Cardiac fibroblast (primary cell): ENCODE measurements around the gene VAMP7.

Experiments
- DNase-seq, 2 donors: peaks; one replicate each; pipeline versions ENCODE4 v3.0.0 to v3.0.0-alpha.2; 2010; ENCODE audit warnings: low read depth in 2 of 2
- H3K4me3 ChIP-seq, 2 donors: replicated peaks in 1 of 2; 1 replicate in 1 of 2; 2 replicates in 1 of 2; pipeline ENCODE4 v1.5.1; 2011; ENCODE audit warnings: low read depth in 2 of 2, low read length in 2 of 2, mild to moderate bottlenecking in 2 of 2, moderate library complexity in 1 of 2
- TF ChIP-seq, protein P1 (sequence below): IDR thresholded peaks from one replicate; pipeline ENCODE4 v1.5.1; 2011; ENCODE audit warnings: low read depth, mild to moderate bottlenecking, low read length, inconsistent platforms

The VAMP7 gene

DNA sequence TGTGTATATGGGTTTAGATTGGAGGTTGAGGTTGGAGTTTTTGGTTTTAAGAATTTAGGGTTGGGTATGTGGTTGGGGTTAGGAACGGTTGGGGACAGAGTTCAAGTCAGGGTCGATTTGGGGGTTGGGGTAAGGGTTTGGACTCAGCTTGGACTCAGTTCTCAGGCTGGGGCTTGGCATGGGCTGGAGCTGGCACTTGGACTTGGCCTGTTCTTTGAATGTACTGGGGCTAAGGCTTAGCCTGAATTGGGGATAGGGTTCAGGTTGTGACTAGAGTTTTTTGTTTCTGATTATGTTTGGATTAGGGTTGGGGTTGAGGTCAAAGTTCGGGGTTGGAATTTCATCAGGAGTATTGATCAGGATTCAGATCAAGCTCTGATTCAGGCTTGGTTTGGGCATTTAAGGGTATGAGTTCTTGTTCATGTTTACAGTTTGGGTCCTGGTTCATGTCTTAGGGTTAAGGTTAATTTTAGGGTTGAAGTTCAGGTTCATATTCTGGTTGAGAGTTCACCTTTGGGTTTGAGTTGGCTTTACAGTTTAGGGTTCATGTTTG is 70.2 kb downstream of the VAMP7 start:
- no peak for DNase-seq
- H3K4me3 ChIP-seq: no peak overlapping the region
- TF ChIP-seq, protein P1, sequence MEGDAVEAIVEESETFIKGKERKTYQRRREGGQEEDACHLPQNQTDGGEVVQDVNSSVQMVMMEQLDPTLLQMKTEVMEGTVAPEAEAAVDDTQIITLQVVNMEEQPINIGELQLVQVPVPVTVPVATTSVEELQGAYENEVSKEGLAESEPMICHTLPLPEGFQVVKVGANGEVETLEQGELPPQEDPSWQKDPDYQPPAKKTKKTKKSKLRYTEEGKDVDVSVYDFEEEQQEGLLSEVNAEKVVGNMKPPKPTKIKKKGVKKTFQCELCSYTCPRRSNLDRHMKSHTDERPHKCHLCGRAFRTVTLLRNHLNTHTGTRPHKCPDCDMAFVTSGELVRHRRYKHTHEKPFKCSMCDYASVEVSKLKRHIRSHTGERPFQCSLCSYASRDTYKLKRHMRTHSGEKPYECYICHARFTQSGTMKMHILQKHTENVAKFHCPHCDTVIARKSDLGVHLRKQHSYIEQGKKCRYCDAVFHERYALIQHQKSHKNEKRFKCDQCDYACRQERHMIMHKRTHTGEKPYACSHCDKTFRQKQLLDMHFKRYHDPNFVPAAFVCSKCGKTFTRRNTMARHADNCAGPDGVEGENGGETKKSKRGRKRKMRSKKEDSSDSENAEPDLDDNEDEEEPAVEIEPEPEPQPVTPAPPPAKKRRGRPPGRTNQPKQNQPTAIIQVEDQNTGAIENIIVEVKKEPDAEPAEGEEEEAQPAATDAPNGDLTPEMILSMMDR: no peak

DNA sequence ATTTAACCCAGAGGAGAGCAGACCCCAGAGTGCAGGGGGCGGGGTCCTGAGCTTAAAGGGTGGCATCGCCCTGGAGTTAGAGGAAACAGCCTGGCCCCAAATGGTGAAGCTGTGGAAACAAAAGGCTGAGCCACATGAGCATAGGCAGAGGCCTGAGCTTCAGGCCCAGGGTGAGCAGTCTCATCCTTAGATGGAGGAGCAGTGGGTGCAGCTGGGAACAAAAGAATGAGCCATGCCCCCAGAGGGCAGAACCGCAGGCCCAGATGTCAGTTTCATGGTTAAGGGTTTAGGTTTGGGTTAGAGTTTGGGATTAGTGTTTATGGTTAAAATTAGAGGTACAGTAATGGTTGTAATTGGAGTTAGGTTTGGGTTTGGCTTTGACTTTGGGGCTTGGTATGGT is 71.9 kb downstream of the VAMP7 start:
- DNase-seq: no peak
- TF ChIP-seq, protein P1: no peak
- H3K4me3 ChIP-seq: no peak overlapping the region

- H3K4me3 ChIP-seq: no peak overlapping the region
- TF ChIP-seq, protein P1: no peak
- no peak for DNase-seq
Observed at GRCh38 chrX:155954793-155955192, 73.6 kb downstream of the VAMP7 start.

GRCh38 chrX:155956099-155956498 is 75.0 kb downstream of the VAMP7 start:
- no peak for DNase-seq
- TF ChIP-seq, protein P1: no peak
- no peak overlapping the region for H3K4me3 ChIP-seq

- no peak overlapping the region for H3K4me3 ChIP-seq
- TF ChIP-seq, protein P1: no peak
- DNase-seq: peak in 1 of 2 donors; percentile 1
Observed at GRCh38 chrX:155956649-155957048, 75.5 kb downstream of the VAMP7 start.

- DNase-seq: no peak
- TF ChIP-seq, protein P1: no peak
- H3K4me3 ChIP-seq: no peak overlapping the region
Observed at GRCh38 chrX:155957843-155958242, 76.7 kb downstream of the VAMP7 start.

DNA sequence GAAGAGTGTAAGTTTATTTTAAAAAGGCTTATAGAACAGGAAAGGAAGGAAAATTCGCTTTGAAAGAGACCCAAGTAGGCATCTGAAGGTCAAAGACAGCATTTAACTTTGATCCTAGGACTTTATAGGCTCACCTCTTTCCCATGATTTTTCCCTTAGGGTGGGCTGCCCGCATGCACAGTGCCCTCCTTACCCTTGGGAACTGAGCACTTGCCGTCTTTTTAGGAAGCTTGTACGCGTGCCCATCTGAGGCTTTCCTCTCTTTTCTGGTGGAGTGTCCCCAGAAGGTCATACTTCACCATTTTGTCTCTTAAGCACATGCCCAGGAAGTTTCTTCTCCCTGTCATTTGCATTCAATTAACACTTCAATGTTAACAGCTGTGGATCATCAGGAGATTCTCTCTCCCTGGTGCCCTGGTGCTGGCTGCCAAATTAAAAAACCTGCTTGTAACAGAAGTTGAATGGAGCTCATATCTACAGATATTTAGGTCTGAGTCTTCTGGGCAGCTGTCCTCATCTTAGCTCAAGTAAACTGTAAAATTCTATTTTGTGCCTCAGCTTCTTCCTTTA is 78.0 kb downstream of the VAMP7 start:
- TF ChIP-seq, protein P1: no peak
- DNase-seq: no peak
- H3K4me3 ChIP-seq: no peak overlapping the region
